Nephron (organoid): Measurements from ENCODE around the gene SYT2.

ENCODE experiments used
- H3K27ac Mint-ChIP-seq, 3 experiments: 2 replicates each; pipeline ENCODE4 v1.8.0; 2020; ENCODE audit warnings: mixed read lengths in 3 of 3, mild to moderate bottlenecking in 2 of 3, moderate library complexity in 1 of 3
- H3K27me3 Mint-ChIP-seq: 2 replicates; pipeline ENCODE4 v1.8.0; 2021; ENCODE audit warnings: low read depth, mild to moderate bottlenecking, moderate library complexity, mixed read lengths
- H3K36me3 Mint-ChIP-seq: 2 replicates; pipeline ENCODE4 v1.8.0; 2020; ENCODE audit warnings: low read depth, mixed read lengths
- H3K4me1 Mint-ChIP-seq: 2 replicates; pipeline ENCODE4 v1.8.0; 2020; ENCODE audit warnings: mixed read lengths
- H3K4me3 Mint-ChIP-seq, 3 experiments: 2 replicates each; pipeline ENCODE4 v1.8.0; 2020; ENCODE audit warnings: mild to moderate bottlenecking in 3 of 3, mixed read lengths in 3 of 3, moderate library complexity in 2 of 3
- H3K9me3 Mint-ChIP-seq: 2 replicates; pipeline ENCODE4 v1.8.0; 2020; ENCODE audit warnings: mixed read lengths
- CTCF ChIP-seq, 3 experiments: fragments of 200-600 bp; sonication (generic); IDR thresholded peaks; one replicate each; pipeline ENCODE4 v1.5.0; 2021; ENCODE audit warnings: antibody characterized with exemption in 3 of 3; ENCODE audit not compliant: unreplicated experiment in 3 of 3

SYT2 gene

GRCh38 chr1:202659974-202660373 is 50.3 kb downstream of the SYT2 start:
- H3K36me3 Mint-ChIP-seq = no peaks in the 10 kb centered on the region
- no peak overlapping the region for H3K27ac Mint-ChIP-seq
- no peak for TF ChIP-seq CTCF (IDR thresholded peaks at IDR 0.05; ENCODE audit: unreplicated experiment in 3 of 3)

GRCh38 chr1:202659541-202659940 is 50.7 kb downstream of the SYT2 start:
- no peaks in the 10 kb centered on the region for H3K36me3 Mint-ChIP-seq
- no peak overlapping the region for H3K27ac Mint-ChIP-seq
- H3K4me3 Mint-ChIP-seq = no peak overlapping the region
- no peaks in the 10 kb centered on the region for H3K9me3 Mint-ChIP-seq
- H3K4me1 Mint-ChIP-seq = peaks cover 35% of the 10 kb centered on the region
- H3K27me3 Mint-ChIP-seq = peaks cover 49% of the 10 kb centered on the region
- TF ChIP-seq CTCF (IDR thresholded peaks at IDR 0.05; ENCODE audit: unreplicated experiment in 3 of 3) = no peak

More at GRCh38 chr1:202659974-202660373, 50.3 kb downstream of the SYT2 start:
- Mint-ChIP-seq H3K9me3 (no peaks in the 10 kb centered on the region), H3K4me1 (peaks cover 35% of the 10 kb centered on the region), H3K27me3 (peaks cover 47% of the 10 kb centered on the region), H3K4me3 (no peak overlapping the region)

GRCh38 chr1:202658769-202659168 is 51.5 kb downstream of the SYT2 start:
- no peaks in the 10 kb centered on the region for H3K36me3 Mint-ChIP-seq
- TF ChIP-seq CTCF (IDR thresholded peaks at IDR 0.05; ENCODE audit: unreplicated experiment in 3 of 3) = no peak
- H3K27ac Mint-ChIP-seq = peak overlapping the region in 1 of 3 experiments; percentile 46
- peak overlapping the region in 2 of 3 experiments; percentile 31 to 37 for H3K4me3 Mint-ChIP-seq
- H3K4me1 Mint-ChIP-seq = peaks cover 28% of the 10 kb centered on the region
- peaks cover 49% of the 10 kb centered on the region for H3K27me3 Mint-ChIP-seq
- no peaks in the 10 kb centered on the region for H3K9me3 Mint-ChIP-seq

GRCh38 chr1:202658251-202658759 is 51.9 kb downstream of the SYT2 start:
- no peak for TF ChIP-seq CTCF (IDR thresholded peaks at IDR 0.05; ENCODE audit: unreplicated experiment in 3 of 3)
- peaks cover 23% of the 10 kb centered on the region for H3K4me1 Mint-ChIP-seq
- no peaks in the 10 kb centered on the region for H3K36me3 Mint-ChIP-seq
- peak overlapping the region in 1 of 3 experiments; percentile 46 for H3K27ac Mint-ChIP-seq
- peak overlapping the region in 1 of 3 experiments; percentile 41 for H3K4me3 Mint-ChIP-seq
- H3K27me3 Mint-ChIP-seq = peaks cover 45% of the 10 kb centered on the region
- H3K9me3 Mint-ChIP-seq = no peaks in the 10 kb centered on the region

GRCh38 chr1:202656951-202657646 is 53.2 kb downstream of the SYT2 start:
- Mint-ChIP-seq H3K9me3 (no peaks in the 10 kb centered on the region), H3K27me3 (peaks cover 46% of the 10 kb centered on the region), H3K36me3 (no peaks in the 10 kb centered on the region), H3K4me3 (no peak overlapping the region), H3K4me1 (peaks cover 19% of the 10 kb centered on the region), H3K27ac (no peak overlapping the region)
- peak; percentile 27 to 50 (median 36) for TF ChIP-seq CTCF (IDR thresholded peaks at IDR 0.05; ENCODE audit: unreplicated experiment in 3 of 3)

GRCh38 chr1:202656057-202656456 is 54.2 kb downstream of the SYT2 start:
- peak; percentile 14 to 17 (median 14) for TF ChIP-seq CTCF (IDR thresholded peaks at IDR 0.05; ENCODE audit: unreplicated experiment in 3 of 3)
- H3K36me3 Mint-ChIP-seq = no peaks in the 10 kb centered on the region
- H3K4me1 Mint-ChIP-seq = peaks cover 15% of the 10 kb centered on the region
- peaks cover 45% of the 10 kb centered on the region for H3K27me3 Mint-ChIP-seq
- H3K9me3 Mint-ChIP-seq = no peaks in the 10 kb centered on the region
- no peak overlapping the region for H3K27ac Mint-ChIP-seq
- no peak overlapping the region for H3K4me3 Mint-ChIP-seq
